Chondrocyte (in vitro differentiated cells): ENCODE measurements around the gene ZNF160. TPM values are rescaled to one million over a fixed set of nuclear protein-coding genes. Genes with fewer than 3 reads are reported as not detected.
"Not testable (repeated sequence)": the region's sequence is repeated elsewhere in the genome, so short reads cannot be mapped to it uniquely, and the experiment has no call there.

ENCODE experiments used
- DNase-seq: peaks from one replicate; pipeline ENCODE4 v3.0.0; 2021; ENCODE audit warnings: mixed read lengths, low spot score
- H3K27ac Mint-ChIP-seq: one replicate; pipeline ENCODE4 v1.8.0; 2021; ENCODE audit warnings: mild to moderate bottlenecking, moderate library complexity, mixed read lengths; ENCODE audit not compliant: unreplicated experiment
- H3K27me3 Mint-ChIP-seq: 2 replicates; pipeline ENCODE4 v1.8.0; 2021; ENCODE audit warnings: low read depth, mixed read lengths
- H3K36me3 Mint-ChIP-seq: 2 replicates; pipeline ENCODE4 v1.8.0; 2021; ENCODE audit warnings: low read depth, mixed read lengths
- H3K4me1 Mint-ChIP-seq: 2 replicates; pipeline ENCODE4 v1.8.0; 2021; ENCODE audit warnings: low read depth, mild to moderate bottlenecking, mixed read lengths
- H3K4me3 Mint-ChIP-seq: one replicate; pipeline ENCODE4 v1.8.0; 2021; ENCODE audit warnings: mild to moderate bottlenecking, moderate library complexity, mixed read lengths; ENCODE audit not compliant: unreplicated experiment
- H3K9me3 Mint-ChIP-seq: 2 replicates; pipeline ENCODE4 v1.8.0; 2021; ENCODE audit warnings: low read depth, mixed read lengths
- CTCF ChIP-seq: fragments of 200-600 bp; sonication (generic); IDR thresholded peaks from 2 replicates; pipeline ENCODE4 v1.5.0; 2021; ENCODE audit warnings: antibody characterized with exemption, mild to moderate bottlenecking, moderate library complexity
- total RNA-seq: library from RNA; stranded (reverse); gene quantifications from 3 replicates; pipeline ENCODE4 v1.2.1, GENCODE V29; 2021

ZNF160 gene
- total RNA-seq, 1 donor from 2014 or later: 23.6 TPM

GRCh38 chr19:53132141-53132991, 29.1 kb upstream of the ZNF160 start, which contains the start of gene ZNF415:
Gene ZNF415, minus strand, starts transcription at chr19:53132910. Its CDS starts 10,234 bp downstream, at chr19:53122676.
- no peaks in the 10 kb centered on the region for H3K27me3 Mint-ChIP-seq
- H3K36me3 Mint-ChIP-seq: peaks cover 8% of the 10 kb centered on the region
- peak; percentile 5 for TF ChIP-seq CTCF
- no peak for DNase-seq
- H3K4me3 Mint-ChIP-seq: peak within 1 kb of the TSS; percentile 80
- H3K9me3 Mint-ChIP-seq: peaks cover 21% of the 10 kb centered on the region
- H3K27ac Mint-ChIP-seq: peak within 1 kb of the TSS; percentile 69
- H3K4me1 Mint-ChIP-seq: peaks cover 22% of the 10 kb centered on the region

GRCh38 chr19:53131727-53132126, 28.5 kb upstream of the ZNF160 start:
- Mint-ChIP-seq H3K27ac (peak overlapping the region; percentile 13), H3K9me3 (peaks cover 15% of the 10 kb centered on the region), H3K36me3 (peaks cover 6% of the 10 kb centered on the region), H3K27me3 (no peaks in the 10 kb centered on the region), H3K4me3 (peak overlapping the region; percentile 80), H3K4me1 (peaks cover 22% of the 10 kb centered on the region)
- TF ChIP-seq CTCF: no peak
- DNase-seq: no peak

GRCh38 chr19:53131085-53131590, 27.9 kb upstream of the ZNF160 start:
- peaks cover 10% of the 10 kb centered on the region for H3K9me3 Mint-ChIP-seq

DNA sequence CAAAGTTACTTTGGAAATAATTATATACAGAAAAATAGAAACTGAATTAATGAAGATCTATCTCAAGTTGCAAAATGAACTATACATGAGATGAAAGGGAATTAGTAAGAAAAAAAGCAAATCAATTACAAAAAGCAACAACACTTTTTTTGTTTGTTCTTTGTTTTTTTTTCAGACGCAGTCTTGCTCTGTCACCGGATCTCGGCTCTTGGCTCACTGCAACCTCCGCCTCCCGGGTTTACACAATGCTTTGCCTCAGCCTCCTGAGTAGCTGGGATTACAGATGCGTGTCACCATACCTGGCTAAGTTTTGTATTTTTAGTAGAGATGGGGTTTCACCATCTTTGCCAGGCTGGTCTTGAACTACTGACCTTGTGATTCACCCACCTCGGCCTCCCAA, 27.3 kb upstream of the ZNF160 start:
- peaks cover 6% of the 10 kb centered on the region for H3K36me3 Mint-ChIP-seq
- peaks cover 22% of the 10 kb centered on the region for H3K4me1 Mint-ChIP-seq
- DNase-seq: no peak
- TF ChIP-seq CTCF: no peak
- H3K9me3 Mint-ChIP-seq: peaks cover 5% of the 10 kb centered on the region
- H3K27ac Mint-ChIP-seq: no peak overlapping the region
- H3K4me3 Mint-ChIP-seq: no peak overlapping the region
- H3K27me3 Mint-ChIP-seq: no peaks in the 10 kb centered on the region

More at GRCh38 chr19:53131085-53131590, 27.9 kb upstream of the ZNF160 start:
- Mint-ChIP-seq H3K27me3 (no peaks in the 10 kb centered on the region), H3K4me3 (peak overlapping the region; percentile 80), H3K4me1 (peaks cover 22% of the 10 kb centered on the region), H3K36me3 (peaks cover 6% of the 10 kb centered on the region), H3K27ac (no peak overlapping the region)
- no peak for TF ChIP-seq CTCF
- DNase-seq: no peak

DNA sequence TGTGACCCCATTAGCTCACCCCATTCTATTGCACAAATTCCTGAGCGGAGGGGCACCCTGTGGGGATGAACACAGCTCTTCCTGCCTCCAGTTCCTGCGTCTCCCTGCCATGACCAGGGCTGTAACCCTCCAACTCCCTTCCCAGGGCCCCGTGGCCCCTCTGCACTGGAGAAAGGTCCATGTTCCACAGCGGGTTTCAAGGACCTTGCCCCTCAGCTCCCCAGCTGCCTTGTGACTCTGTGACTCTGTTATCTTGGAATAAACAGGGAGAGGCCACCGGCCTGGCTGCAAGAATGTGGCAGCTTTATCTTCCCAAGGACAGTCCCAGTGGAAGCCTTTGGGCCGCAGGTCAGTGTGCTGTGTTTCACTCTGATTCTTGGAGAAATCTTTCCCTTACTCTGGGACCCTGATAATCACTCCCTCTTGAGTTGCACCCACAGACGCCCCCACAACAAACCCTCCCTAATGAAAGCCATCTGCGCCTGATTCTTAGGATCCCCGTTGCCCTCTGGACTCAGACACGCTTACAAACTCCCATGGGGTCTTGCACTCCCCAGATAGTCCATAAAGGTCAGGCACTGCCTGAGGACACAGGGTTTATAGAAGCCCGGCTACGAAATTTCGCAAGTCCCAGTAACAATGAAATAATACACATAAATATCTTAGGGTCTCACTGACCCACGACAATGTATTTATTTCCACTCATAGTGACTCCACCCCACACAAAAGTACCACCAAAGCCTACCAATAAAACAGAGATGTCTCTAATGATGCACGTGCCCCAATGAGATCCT, 23.7 kb upstream of the ZNF160 start:
- H3K4me3 Mint-ChIP-seq, H3K36me3 Mint-ChIP-seq, H3K27ac Mint-ChIP-seq, H3K9me3 Mint-ChIP-seq, H3K27me3 Mint-ChIP-seq, DNase-seq: not testable (repeated sequence)
- H3K4me1 Mint-ChIP-seq: peaks cover 11% of the 10 kb centered on the region
